ENCODE data around the gene LRPAP1.
"Not testable (repeated sequence)": the region's sequence is repeated elsewhere in the genome, so short reads cannot be mapped to it uniquely, and the experiment has no call there.

LRPAP1 gene

GRCh38 chr4:3517731-3518510, 14.3 kb downstream of the LRPAP1 start:
- no peak for DNase-seq

GRCh38 chr4:3516836-3517730, 15.1 kb downstream of the LRPAP1 start:
- DNase-seq: no peak

- DNase-seq: no peak
Observed at GRCh38 chr4:3516061-3516835, 16.0 kb downstream of the LRPAP1 start.

GRCh38 chr4:3515646-3516045, 16.6 kb downstream of the LRPAP1 start:
- DNase-seq: no peak

GRCh38 chr4:3514806-3515501, 17.3 kb downstream of the LRPAP1 start:
- no peak for DNase-seq

GRCh38 chr4:3514221-3514780, 17.9 kb downstream of the LRPAP1 start:
- DNase-seq: no peak

GRCh38 chr4:3513807-3514206, 18.4 kb downstream of the LRPAP1 start:
- no peak for DNase-seq

GRCh38 chr4:3512719-3513118, 19.5 kb downstream of the LRPAP1 start:
- DNase-seq: no peak

- DNase-seq: no peak
Observed at GRCh38 chr4:3512279-3512678, 19.9 kb downstream of the LRPAP1 start.

- not testable (repeated sequence) for DNase-seq
Observed at GRCh38 chr4:3511601-3512000, 20.6 kb downstream of the LRPAP1 start.

GRCh38 chr4:3511187-3511586, 21.0 kb downstream of the LRPAP1 start:
- DNase-seq: no peak

- DNase-seq: no peak
Observed at GRCh38 chr4:3510481-3510880, 21.7 kb downstream of the LRPAP1 start.

- DNase-seq: peak in 1 of 3 donors; percentile 56
Observed at GRCh38 chr4:3508542-3508941, 23.7 kb downstream of the LRPAP1 start.

GRCh38 chr4:3505231-3505630, 27.0 kb downstream of the LRPAP1 start:
- DNase-seq: no peak

GRCh38 chr4:3502941-3503936, 29.0 kb downstream of the LRPAP1 start:
- no peak for DNase-seq

GRCh38 chr4:3501825-3502425, 30.3 kb downstream of the LRPAP1 start:
- no peak for DNase-seq

GRCh38 chr4:3501126-3501824, 30.9 kb downstream of the LRPAP1 start:
- no peak for DNase-seq

- no peak for DNase-seq
Observed at GRCh38 chr4:3500634-3501101, 31.6 kb downstream of the LRPAP1 start.

- DNase-seq: no peak
Observed at GRCh38 chr4:3500111-3500510, 32.1 kb downstream of the LRPAP1 start.

GRCh38 chr4:3499710-3500109, 32.5 kb downstream of the LRPAP1 start:
- no peak for DNase-seq
